Transverse colon (tissue), 4 donors: ENCODE measurements around the gene TMEM97. TPM values are rescaled to one million over a fixed set of nuclear protein-coding genes. Genes with fewer than 3 reads are reported as not detected.

ENCODE experiments used
- DNase-seq: peaks from one replicate; pipeline ENCODE4 v3.0.0-alpha.2; 2019
- H3K27ac ChIP-seq, 4 donors: fragments of 200-600 bp; sonication (generic); 2 replicates each; pipeline ENCODE4 v1.5.1; 2016 to 2018; ENCODE audit warnings: inconsistent platforms in 4 of 4
- H3K27me3 ChIP-seq: fragments of 200-600 bp; sonication (generic); 2 replicates; pipeline ENCODE4 v1.5.1; 2017; ENCODE audit warnings: inconsistent platforms
- H3K36me3 ChIP-seq, 4 donors: fragments of 200-600 bp; sonication (generic); 2 replicates each; pipeline ENCODE4 v1.5.1; 2017 to 2019; ENCODE audit warnings: inconsistent platforms in 4 of 4
- H3K4me1 ChIP-seq, 4 donors: fragments of 200-600 bp; sonication (generic); 2 replicates each; pipeline ENCODE4 v1.5.1; 2017 to 2020; ENCODE audit warnings: inconsistent platforms in 4 of 4
- H3K4me3 ChIP-seq, 4 donors: fragments of 200-600 bp; sonication (generic); 1 replicate in 1 of 4; 2 replicates in 3 of 4; pipeline versions ENCODE4 v1.5.1 to v1.6.1; 2017 to 2019; ENCODE audit warnings: inconsistent platforms in 4 of 4
- H3K9me3 ChIP-seq, 2 donors: fragments of 200-600 bp; sonication (generic); 2 replicates each; pipeline ENCODE4 v1.5.1; 2017 to 2019; ENCODE audit warnings: inconsistent platforms in 2 of 2
- EP300 ChIP-seq: sonication (generic); formaldehyde crosslinking; IDR thresholded peaks from one replicate; pipeline ENCODE4 v1.6.1; 2017; ENCODE audit warnings: antibody characterized with exemption, low read depth
- POLR2A ChIP-seq: fragments of 450-650 bp; IDR thresholded peaks from one replicate; pipeline ENCODE4 v1.6.1; 2016; ENCODE audit warnings: antibody characterized with exemption, mild to moderate bottlenecking, moderate library complexity
- POLR2AphosphoS5 ChIP-seq, 3 donors: sonication (generic); formaldehyde crosslinking; IDR thresholded peaks; one replicate each; pipeline ENCODE4 v1.6.1; 2016; ENCODE audit warnings: antibody characterized with exemption in 3 of 3
- WGBS, 2 donors: methylation state at CpG; one replicate each; pipeline ENCODE4 v1.1.5; 2018; ENCODE audit warnings: low coverage in 1 of 2; 5-methylcytosine and 5-hydroxymethylcytosine counted together
- in situ Hi-C, 4 donors: fragments of 200-750 bp; cut with MboI; loops; one replicate each; pipeline versions ENCODE4 v1.15.0 to v1.15.1; 2017; ENCODE audit warnings: low sequenced_read_pairs in 3 of 4, low pct_ligation_motif_present in 1 of 4, low pct_unique_long_range_greater_than_20kb in 1 of 4
- intact Hi-C: fragments of 100-400 bp; cut with DNase I; formaldehyde crosslinking; loops from one replicate; pipeline ENCODE4 v1.15.1; 2023; ENCODE audit warnings: low total_unique reads
- total RNA-seq, 4 donors: library from RNA; depleted of rRNA; stranded (reverse); fragments of >200 nt; gene quantifications; one replicate each; pipeline ENCODE4 v1.1.0, GENCODE V29; 2016
- TF ChIP-seq, protein P1 (sequence below), 5 experiments: fragments of 200-600 bp in 3 of 5; fragments of 450-650 bp in 2 of 5; sonication (generic) in 3 of 5; IDR thresholded peaks; 1 replicate in 2 of 5; 2 replicates in 3 of 5; pipeline ENCODE4 v1.5.1; 2016 to 2017; ENCODE audit warnings: antibody characterized with exemption in 5 of 5, inconsistent platforms in 3 of 5, mild to moderate bottlenecking in 2 of 5, moderate library complexity in 1 of 5

Gene TMEM97
- total RNA-seq, 4 donors from 2014 or later = 4.5 to 57.7 (median 8.9) TPM; not detected in 1

- H3K4me3 ChIP-seq = no peak overlapping the region
- WGBS, 2 donors = 76 to 82% methylated on average over 2 of the region's 2 CpGs
- intact Hi-C loops = no loop called here
Observed at GRCh38 chr17:28346199-28346580, 27.2 kb downstream of the TMEM97 start.

GRCh38 chr17:28346746-28347246 is 27.8 kb downstream of the TMEM97 start:
- H3K36me3 ChIP-seq = peaks cover 0 to 64% (median 26%) of the 10 kb centered on the region in 4 donors
- intact Hi-C loops = no loop called here
- no peak for DNase-seq

More at GRCh38 chr17:28346199-28346580, 27.2 kb downstream of the TMEM97 start:
- DNase-seq = no peak
- H3K9me3 ChIP-seq = no peaks in the 10 kb centered on the region
- in situ Hi-C loops = no loop called here
- H3K36me3 ChIP-seq = peaks cover 0 to 64% (median 29%) of the 10 kb centered on the region in 4 donors
- no peaks in the 10 kb centered on the region for H3K4me1 ChIP-seq
- H3K27me3 ChIP-seq = no peaks in the 10 kb centered on the region
- no peak overlapping the region for H3K27ac ChIP-seq
- no peak for TF ChIP-seq POLR2AphosphoS5 (IDR thresholded peaks at IDR 0.05)
- TF ChIP-seq POLR2A = no peak
- TF ChIP-seq EP300 = no peak
- TF ChIP-seq, protein P1, sequence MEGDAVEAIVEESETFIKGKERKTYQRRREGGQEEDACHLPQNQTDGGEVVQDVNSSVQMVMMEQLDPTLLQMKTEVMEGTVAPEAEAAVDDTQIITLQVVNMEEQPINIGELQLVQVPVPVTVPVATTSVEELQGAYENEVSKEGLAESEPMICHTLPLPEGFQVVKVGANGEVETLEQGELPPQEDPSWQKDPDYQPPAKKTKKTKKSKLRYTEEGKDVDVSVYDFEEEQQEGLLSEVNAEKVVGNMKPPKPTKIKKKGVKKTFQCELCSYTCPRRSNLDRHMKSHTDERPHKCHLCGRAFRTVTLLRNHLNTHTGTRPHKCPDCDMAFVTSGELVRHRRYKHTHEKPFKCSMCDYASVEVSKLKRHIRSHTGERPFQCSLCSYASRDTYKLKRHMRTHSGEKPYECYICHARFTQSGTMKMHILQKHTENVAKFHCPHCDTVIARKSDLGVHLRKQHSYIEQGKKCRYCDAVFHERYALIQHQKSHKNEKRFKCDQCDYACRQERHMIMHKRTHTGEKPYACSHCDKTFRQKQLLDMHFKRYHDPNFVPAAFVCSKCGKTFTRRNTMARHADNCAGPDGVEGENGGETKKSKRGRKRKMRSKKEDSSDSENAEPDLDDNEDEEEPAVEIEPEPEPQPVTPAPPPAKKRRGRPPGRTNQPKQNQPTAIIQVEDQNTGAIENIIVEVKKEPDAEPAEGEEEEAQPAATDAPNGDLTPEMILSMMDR (IDR thresholded peaks at IDR 0.05) = no peak

DNA sequence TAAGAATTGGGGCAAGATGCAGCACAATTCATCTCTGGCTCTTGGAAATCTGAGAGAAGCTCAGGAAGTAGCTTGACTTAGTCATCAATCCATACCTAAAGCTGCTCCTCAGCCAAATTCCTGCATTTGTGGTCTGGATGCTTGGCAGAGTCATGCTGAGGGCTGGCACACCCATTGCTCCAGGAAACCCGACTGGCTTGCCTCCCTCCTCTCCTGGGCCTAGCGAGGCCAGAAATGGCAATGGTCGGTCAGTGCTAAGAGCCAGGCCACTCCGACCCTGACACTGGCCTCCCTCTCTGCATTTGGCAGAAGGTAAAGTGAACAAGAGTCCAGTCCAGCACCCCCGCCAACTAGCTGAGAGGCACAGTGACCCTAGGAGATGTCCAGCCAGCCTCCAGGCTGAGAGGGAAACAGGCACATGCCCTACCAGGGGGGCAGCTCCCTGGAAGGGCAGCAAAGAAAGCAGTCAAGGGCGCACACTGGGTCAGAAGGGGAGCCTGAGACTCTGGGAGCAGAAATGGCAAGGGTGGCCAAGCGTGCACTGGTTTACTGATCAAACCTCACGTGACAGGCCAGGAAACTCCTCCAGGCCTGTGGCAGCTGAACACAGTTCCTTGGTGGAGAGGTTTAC is 28.4 kb downstream of the TMEM97 start:
- in situ Hi-C loops = no loop called here
- TF ChIP-seq POLR2AphosphoS5 (IDR thresholded peaks at IDR 0.05) = no peak
- TF ChIP-seq EP300 = no peak
- TF ChIP-seq, protein P1 (IDR thresholded peaks at IDR 0.05) = no peak
- no peak for TF ChIP-seq POLR2A
- H3K9me3 ChIP-seq = no peaks in the 10 kb centered on the region
- WGBS, 2 donors = 85% methylated on average over 8 of the region's 8 CpGs; no CpG with 5 or more reads in 1 of the 2 donors
- intact Hi-C loops = no loop called here
- no peak for DNase-seq
- H3K27ac ChIP-seq = peak overlapping the region in 1 of 4 donors; percentile 19
- H3K36me3 ChIP-seq = peaks cover 0 to 61% (median 24%) of the 10 kb centered on the region in 4 donors
- H3K27me3 ChIP-seq = no peaks in the 10 kb centered on the region
- H3K4me1 ChIP-seq = no peaks in the 10 kb centered on the region
- no peak overlapping the region for H3K4me3 ChIP-seq

More at GRCh38 chr17:28346746-28347246, 27.8 kb downstream of the TMEM97 start:
- WGBS, 2 donors = 75 to 78% methylated on average over 5 to 7 of the region's 7 CpGs
- Histone ChIP-seq H3K27ac (peak overlapping the region in 1 of 4 donors; percentile 19), H3K27me3 (no peaks in the 10 kb centered on the region), H3K9me3 (no peaks in the 10 kb centered on the region), H3K4me1 (no peaks in the 10 kb centered on the region), H3K4me3 (no peak overlapping the region)
- in situ Hi-C loops = no loop called here
- TF ChIP-seq POLR2A = no peak
- no peak for TF ChIP-seq EP300

GRCh38 chr17:28348979-28349378 is 30.0 kb downstream of the TMEM97 start:
- Histone ChIP-seq H3K27ac (no peak overlapping the region), H3K36me3 (peaks cover 0 to 71% (median 27%) of the 10 kb centered on the region in 4 donors), H3K27me3 (no peaks in the 10 kb centered on the region), H3K4me3 (no peak overlapping the region), H3K9me3 (no peaks in the 10 kb centered on the region), H3K4me1 (no peaks in the 10 kb centered on the region)
- 87% methylated on average over 2 of the region's 3 CpGs; no CpG with 5 or more reads in 1 of the 2 donors for WGBS, 2 donors
- intact Hi-C loops (no loop called here), in situ Hi-C loops (no loop called here)
- DNase-seq = no peak
- TF ChIP-seq, protein P1 (IDR thresholded peaks at IDR 0.05) = no peak
- TF ChIP-seq POLR2AphosphoS5 (IDR thresholded peaks at IDR 0.05) (no peak), POLR2A (no peak)
